Fibroblast of the aortic adventitia (primary cell): Measurements from ENCODE around the gene TNN. TPM values are rescaled to one million over a fixed set of nuclear protein-coding genes. Genes with fewer than 3 reads are reported as not detected.

Experiments
- DNase-seq: peaks from one replicate; pipeline ENCODE4 v3.0.0-alpha.2; 2010; ENCODE audit warnings: low read depth
- H3K4me3 ChIP-seq: 2 replicates; pipeline ENCODE4 v1.5.1; 2011; ENCODE audit warnings: low read depth, mild to moderate bottlenecking, control low read depth, low read length, moderate library complexity
- total RNA-seq: library from RNA; depleted of rRNA; stranded (reverse); fragments of >200 nt; gene quantifications from 2 replicates; pipeline ENCODE4 v1.2.3, GENCODE V29; 2012; ENCODE audit warnings: low replicate concordance
- TF ChIP-seq, protein P1 (sequence below): IDR thresholded peaks from 2 replicates; pipeline ENCODE4 v1.5.1; 2011; ENCODE audit warnings: mild to moderate bottlenecking, low read length, control low read depth, inconsistent platforms; ENCODE audit not compliant: insufficient read depth

The TNN gene
- total RNA-seq, 1 donor = not detected

DNA sequence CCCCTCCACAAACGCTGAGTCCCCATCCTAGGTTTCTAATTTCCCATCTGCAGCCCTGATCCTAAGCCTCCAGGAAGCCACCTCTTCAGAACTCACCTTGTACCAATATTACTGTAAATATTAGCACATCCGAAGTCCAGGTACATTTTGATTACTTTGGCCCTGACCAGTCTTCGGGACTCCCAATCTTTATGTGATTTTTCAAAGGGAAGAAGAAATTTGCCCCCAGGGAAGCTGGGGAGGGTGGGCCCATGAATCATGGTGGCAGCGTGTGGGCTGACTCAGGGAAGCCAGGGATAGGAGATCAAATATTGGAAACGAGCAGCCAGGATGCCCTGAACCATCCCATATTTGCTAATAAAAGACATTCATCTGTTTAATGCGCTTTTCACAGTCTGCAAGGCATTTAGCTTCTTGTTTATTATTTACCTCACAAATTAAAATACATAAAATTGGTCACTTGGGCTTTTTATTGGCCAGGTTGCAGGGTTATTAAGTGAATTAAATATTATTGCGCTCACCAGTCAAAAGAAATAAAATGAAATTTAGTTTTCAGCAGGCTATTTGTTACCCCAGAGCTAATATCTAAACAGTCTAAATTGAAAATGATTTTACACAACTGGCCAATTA is 78.4 kb downstream of the TNN start:
- TF ChIP-seq, protein P1, sequence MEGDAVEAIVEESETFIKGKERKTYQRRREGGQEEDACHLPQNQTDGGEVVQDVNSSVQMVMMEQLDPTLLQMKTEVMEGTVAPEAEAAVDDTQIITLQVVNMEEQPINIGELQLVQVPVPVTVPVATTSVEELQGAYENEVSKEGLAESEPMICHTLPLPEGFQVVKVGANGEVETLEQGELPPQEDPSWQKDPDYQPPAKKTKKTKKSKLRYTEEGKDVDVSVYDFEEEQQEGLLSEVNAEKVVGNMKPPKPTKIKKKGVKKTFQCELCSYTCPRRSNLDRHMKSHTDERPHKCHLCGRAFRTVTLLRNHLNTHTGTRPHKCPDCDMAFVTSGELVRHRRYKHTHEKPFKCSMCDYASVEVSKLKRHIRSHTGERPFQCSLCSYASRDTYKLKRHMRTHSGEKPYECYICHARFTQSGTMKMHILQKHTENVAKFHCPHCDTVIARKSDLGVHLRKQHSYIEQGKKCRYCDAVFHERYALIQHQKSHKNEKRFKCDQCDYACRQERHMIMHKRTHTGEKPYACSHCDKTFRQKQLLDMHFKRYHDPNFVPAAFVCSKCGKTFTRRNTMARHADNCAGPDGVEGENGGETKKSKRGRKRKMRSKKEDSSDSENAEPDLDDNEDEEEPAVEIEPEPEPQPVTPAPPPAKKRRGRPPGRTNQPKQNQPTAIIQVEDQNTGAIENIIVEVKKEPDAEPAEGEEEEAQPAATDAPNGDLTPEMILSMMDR = no peak
- H3K4me3 ChIP-seq = no peak overlapping the region
- no peak for DNase-seq

DNA sequence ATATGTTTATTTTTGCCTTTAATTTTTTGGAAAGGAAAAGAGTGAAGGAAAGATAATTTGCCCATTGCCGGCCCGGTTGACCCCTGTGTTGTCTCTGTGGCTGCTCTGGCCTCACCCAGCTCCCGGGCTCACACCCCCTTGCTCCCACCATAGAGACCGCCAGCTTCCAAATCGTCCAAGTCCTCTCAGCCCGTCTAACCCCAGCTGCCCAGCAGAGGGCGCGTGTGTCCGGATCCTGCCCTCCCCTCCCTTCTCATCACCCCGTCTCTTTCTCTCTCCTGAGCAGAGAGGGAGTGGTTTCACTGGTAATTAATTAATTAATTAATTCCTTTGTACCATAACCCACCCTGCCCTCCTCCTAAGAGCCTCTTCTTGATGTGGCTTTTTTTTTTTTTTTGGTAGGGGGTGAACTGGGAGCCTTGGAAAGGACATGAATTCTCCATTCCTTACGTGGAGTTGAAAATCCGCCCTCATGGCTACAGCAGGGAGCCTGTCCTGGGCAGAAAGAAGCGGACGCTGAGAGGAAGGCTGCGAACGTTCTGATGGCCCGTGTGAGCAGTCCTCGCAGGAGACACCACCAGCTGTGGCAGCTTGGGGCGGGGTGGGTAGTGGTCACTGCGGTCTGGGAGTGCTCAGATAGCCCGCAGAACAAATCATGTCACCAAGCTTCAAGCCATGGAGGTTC is 79.0 kb downstream of the TNN start:
- no peak overlapping the region for H3K4me3 ChIP-seq
- DNase-seq = peak; percentile 41
- TF ChIP-seq, protein P1 = peak; percentile 94

DNA sequence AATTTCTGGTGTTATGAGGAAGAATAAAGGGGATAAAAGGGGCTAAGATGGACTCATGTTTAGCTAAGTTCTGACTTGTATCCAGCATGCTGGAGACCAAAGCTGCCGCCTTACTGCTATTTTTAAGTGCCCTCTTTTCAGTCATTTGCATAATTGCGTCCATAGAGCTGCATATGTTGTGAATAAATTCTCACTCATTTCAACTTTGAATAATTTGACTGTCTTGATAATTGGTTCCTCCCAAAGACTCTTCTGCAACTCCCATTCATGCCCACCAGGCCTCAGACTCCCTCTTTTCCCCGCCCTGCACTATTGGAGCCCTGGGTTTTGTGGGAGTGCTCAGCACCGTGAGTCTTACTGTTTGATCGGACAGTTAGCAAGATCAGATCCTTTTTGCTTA is 79.9 kb downstream of the TNN start:
- TF ChIP-seq, protein P1 = no peak
- no peak for DNase-seq

DNA sequence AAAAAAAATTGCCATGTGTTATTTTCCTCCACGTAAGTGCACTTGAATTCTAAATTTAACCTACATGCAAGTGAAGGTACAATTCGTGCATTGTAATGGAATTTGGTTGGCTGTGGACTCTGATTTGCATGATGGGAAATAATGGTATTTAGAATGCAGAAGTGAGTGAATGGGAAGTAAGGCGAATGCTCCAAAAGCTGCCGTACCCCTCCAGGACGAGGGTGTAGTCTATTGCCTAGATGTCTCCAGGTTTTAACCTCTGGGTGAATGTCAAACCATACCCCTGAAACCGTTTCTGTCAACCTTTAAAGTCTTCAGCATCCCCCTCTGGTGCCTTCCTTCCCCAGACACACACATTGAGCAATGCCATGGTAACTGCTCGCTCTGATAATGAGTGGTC is 80.4 kb downstream of the TNN start:
- DNase-seq = no peak
- H3K4me3 ChIP-seq = no peak overlapping the region
- TF ChIP-seq, protein P1 = no peak

More for the DNA sequence above, 79.9 kb downstream of the TNN start:
- H3K4me3 ChIP-seq = no peak overlapping the region

DNA sequence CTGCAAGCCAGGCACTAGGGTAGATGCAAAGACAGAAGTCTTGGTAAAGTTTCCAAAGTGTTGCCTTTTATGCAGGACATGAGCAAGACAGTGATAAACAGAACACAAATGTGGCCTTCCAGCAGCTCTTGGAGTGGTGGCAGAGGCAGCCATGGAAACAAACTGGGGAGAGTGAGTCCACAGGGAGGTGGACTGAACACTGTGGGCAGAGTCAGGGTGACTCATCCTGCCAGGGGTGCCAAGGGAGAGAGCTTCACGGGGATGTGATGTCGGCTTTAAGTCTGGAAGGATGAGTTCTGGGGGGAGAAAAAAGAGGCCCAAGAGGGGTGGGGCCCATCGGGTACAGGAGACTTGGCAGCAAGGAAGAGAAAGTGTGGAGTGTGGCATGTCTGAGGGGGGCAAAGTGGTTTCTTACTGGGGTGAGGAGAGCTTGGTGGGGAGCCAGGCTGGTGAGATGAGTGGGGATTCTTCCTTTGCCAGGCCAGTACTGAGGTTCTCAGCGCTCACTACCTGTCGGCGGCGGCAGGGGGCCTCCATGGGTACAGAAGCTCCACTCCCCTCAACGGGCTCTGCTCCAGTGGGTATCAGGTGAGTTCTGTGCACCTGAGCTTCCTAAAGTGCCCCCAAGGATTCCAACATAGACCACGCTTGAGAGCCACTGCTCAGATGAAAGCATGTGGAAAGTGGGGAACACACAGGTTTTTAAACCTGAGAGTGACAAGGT is 83.1 kb downstream of the TNN start:
- DNase-seq = peak; percentile 6
- TF ChIP-seq, protein P1 = no peak
- H3K4me3 ChIP-seq = no peak overlapping the region

DNA sequence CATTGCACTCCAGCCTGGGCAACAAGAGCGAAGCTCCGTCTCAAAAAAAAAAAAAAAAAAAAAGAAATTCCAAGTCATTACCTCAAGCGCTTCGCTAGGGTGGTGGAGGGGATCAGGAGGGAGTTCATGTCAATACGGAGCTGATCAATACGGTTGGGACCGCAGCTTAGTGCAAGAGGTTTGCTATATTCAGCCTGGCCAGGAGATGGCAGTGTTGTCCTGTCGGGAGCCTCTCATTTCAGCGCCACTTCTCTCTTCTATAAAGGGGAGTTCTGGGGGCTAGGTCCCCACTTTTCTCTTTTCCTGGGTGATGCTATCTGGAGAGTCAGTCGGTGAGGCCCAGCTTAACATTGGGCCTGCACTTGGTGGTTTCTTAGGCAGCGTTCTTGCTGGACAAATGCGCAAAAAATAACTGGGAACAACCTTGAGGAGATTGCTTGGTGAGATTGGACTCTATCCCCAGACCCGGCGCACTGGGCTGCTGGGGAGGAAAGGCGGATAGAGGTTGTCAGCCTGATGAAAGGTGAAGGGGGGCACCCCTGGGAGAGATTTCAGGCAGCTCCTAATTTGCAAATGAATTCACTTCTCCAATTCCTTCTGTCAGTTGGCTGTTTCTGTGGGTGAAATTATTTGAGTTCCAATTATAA is 84.5 kb downstream of the TNN start:
- DNase-seq = peak; percentile 51
- no peak overlapping the region for H3K4me3 ChIP-seq
- TF ChIP-seq, protein P1 = peak; percentile 91
